HepG2 (cell line): Measurements from ENCODE around the gene ACSL5. TPM values are rescaled to one million over a fixed set of nuclear protein-coding genes. Genes with fewer than 3 reads are reported as not detected.

ENCODE experiments used
- KDM5A ChIP-seq: fragments of 200-600 bp; sonication (generic); IDR thresholded peaks from 2 replicates; pipeline ENCODE4 v1.7.0; 2018; ENCODE audit warnings: antibody characterized with exemption, mild to moderate bottlenecking, low read length, borderline replicate concordance
- MEF2D ChIP-seq: sonication (generic); formaldehyde crosslinking; IDR thresholded peaks from 2 replicates; pipeline ENCODE4 v1.5.1; 2020; ENCODE audit warnings: mild to moderate bottlenecking, missing genetic modification reagents
- NFAT5 ChIP-seq: sonication (generic); formaldehyde crosslinking; IDR thresholded peaks from 2 replicates; pipeline ENCODE4 v1.4.0; 2020; ENCODE audit warnings: missing genetic modification reagents
- POLR2AphosphoS5 ChIP-seq: IDR thresholded peaks from 2 replicates; pipeline ENCODE4 v1.6.1; 2012; ENCODE audit warnings: low read depth, low read length
- RCOR2 ChIP-seq: IDR thresholded peaks from 2 replicates; pipeline ENCODE4 v1.6.1; 2016; ENCODE audit warnings: missing biosample characterization, missing genetic modification reagents
- SRY ChIP-seq: sonication (generic); formaldehyde crosslinking; IDR thresholded peaks from 2 replicates; pipeline ENCODE4 v1.8.0; 2022; ENCODE audit warnings: mild to moderate bottlenecking, missing genetic modification reagents
- TEAD2 ChIP-seq: sonication (generic); formaldehyde crosslinking; IDR thresholded peaks from 2 replicates; pipeline ENCODE4 v1.9.0; 2021; ENCODE audit warnings: missing genetic modification reagents
- ZNF652 ChIP-seq: IDR thresholded peaks from 2 replicates; pipeline ENCODE4 v1.6.1; 2016; ENCODE audit warnings: low read depth, borderline replicate concordance
- polyA plus RNA-seq, 8 experiments: library from polyadenylated mRNA; depleted of rRNA in 3 of 8; stranded (reverse) in 7 of 8; unstranded in 1 of 8; fragments of >200 nt; fragmentation: Illumina TruSeq in 4 of 8; extraction: Trizol in 4 of 8; gene quantifications; 2 replicates each; pipeline versions ENCODE4 v1.2.1 to v1.2.3, GENCODE V29; 2011 to 2016; ENCODE audit warnings: low read depth in 4 of 8, missing spikeins in 1 of 8, mixed read lengths in 1 of 8; ENCODE audit not compliant: insufficient read depth in 1 of 8
- total RNA-seq, 5 experiments: library from RNA; depleted of rRNA; stranded (reverse); fragments of >200 nt; fragmentation: Illumina TruSeq; extraction: Trizol; gene quantifications; 2 replicates each; pipeline ENCODE4 v1.2.3, GENCODE V29; 2016; ENCODE audit warnings: low read depth in 1 of 5
- TF ChIP-seq, protein P1 (sequence below): sonication (generic); formaldehyde crosslinking; IDR thresholded peaks from 2 replicates; pipeline ENCODE4 v1.8.0; 2022; ENCODE audit warnings: mild to moderate bottlenecking, missing genetic modification reagents; ENCODE audit not compliant: insufficient replicate concordance
- TF ChIP-seq, protein P2 (sequence below): sonication (generic); formaldehyde crosslinking; IDR thresholded peaks from 2 replicates; pipeline ENCODE4 v1.4.0; 2020; ENCODE audit warnings: mild to moderate bottlenecking, missing genetic modification reagents

The ACSL5 gene
- total and polyA plus RNA-seq, 2 of the 13 experiments (the other 11 are each of a cell fraction or from before 2014, with no cell fraction given): 56.4 to 82.5 TPM

GRCh38 chr10:112446855-112447619 lies 73.1 kb downstream of the ACSL5 start, which contains the start of the genes VTI1A and ZDHHC6 (continued):
- TF ChIP-seq NFAT5 (CRISPR knock-in tag): peak; percentile 32; the same call in 1 of the 2 replicates
- peak; percentile 100 for TF ChIP-seq KDM5A
- no peak for TF ChIP-seq RCOR2 (CRISPR knock-in tag)
- no peak for TF ChIP-seq TEAD2 (CRISPR knock-in tag)
- TF ChIP-seq, protein P1, sequence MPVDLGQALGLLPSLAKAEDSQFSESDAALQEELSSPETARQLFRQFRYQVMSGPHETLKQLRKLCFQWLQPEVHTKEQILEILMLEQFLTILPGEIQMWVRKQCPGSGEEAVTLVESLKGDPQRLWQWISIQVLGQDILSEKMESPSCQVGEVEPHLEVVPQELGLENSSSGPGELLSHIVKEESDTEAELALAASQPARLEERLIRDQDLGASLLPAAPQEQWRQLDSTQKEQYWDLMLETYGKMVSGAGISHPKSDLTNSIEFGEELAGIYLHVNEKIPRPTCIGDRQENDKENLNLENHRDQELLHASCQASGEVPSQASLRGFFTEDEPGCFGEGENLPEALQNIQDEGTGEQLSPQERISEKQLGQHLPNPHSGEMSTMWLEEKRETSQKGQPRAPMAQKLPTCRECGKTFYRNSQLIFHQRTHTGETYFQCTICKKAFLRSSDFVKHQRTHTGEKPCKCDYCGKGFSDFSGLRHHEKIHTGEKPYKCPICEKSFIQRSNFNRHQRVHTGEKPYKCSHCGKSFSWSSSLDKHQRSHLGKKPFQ (CRISPR knock-in tag): no peak
- TF ChIP-seq MEF2D (CRISPR knock-in tag): peak; percentile 10; the same call in 1 of the 2 replicates
- no peak for TF ChIP-seq ZNF652 (CRISPR knock-in tag)
- TF ChIP-seq POLR2AphosphoS5: peak; percentile 69
- 0 out of 2 replicates have a peak, but pooled peaks have one; percentile 61 for TF ChIP-seq SRY
- TF ChIP-seq, protein P2, sequence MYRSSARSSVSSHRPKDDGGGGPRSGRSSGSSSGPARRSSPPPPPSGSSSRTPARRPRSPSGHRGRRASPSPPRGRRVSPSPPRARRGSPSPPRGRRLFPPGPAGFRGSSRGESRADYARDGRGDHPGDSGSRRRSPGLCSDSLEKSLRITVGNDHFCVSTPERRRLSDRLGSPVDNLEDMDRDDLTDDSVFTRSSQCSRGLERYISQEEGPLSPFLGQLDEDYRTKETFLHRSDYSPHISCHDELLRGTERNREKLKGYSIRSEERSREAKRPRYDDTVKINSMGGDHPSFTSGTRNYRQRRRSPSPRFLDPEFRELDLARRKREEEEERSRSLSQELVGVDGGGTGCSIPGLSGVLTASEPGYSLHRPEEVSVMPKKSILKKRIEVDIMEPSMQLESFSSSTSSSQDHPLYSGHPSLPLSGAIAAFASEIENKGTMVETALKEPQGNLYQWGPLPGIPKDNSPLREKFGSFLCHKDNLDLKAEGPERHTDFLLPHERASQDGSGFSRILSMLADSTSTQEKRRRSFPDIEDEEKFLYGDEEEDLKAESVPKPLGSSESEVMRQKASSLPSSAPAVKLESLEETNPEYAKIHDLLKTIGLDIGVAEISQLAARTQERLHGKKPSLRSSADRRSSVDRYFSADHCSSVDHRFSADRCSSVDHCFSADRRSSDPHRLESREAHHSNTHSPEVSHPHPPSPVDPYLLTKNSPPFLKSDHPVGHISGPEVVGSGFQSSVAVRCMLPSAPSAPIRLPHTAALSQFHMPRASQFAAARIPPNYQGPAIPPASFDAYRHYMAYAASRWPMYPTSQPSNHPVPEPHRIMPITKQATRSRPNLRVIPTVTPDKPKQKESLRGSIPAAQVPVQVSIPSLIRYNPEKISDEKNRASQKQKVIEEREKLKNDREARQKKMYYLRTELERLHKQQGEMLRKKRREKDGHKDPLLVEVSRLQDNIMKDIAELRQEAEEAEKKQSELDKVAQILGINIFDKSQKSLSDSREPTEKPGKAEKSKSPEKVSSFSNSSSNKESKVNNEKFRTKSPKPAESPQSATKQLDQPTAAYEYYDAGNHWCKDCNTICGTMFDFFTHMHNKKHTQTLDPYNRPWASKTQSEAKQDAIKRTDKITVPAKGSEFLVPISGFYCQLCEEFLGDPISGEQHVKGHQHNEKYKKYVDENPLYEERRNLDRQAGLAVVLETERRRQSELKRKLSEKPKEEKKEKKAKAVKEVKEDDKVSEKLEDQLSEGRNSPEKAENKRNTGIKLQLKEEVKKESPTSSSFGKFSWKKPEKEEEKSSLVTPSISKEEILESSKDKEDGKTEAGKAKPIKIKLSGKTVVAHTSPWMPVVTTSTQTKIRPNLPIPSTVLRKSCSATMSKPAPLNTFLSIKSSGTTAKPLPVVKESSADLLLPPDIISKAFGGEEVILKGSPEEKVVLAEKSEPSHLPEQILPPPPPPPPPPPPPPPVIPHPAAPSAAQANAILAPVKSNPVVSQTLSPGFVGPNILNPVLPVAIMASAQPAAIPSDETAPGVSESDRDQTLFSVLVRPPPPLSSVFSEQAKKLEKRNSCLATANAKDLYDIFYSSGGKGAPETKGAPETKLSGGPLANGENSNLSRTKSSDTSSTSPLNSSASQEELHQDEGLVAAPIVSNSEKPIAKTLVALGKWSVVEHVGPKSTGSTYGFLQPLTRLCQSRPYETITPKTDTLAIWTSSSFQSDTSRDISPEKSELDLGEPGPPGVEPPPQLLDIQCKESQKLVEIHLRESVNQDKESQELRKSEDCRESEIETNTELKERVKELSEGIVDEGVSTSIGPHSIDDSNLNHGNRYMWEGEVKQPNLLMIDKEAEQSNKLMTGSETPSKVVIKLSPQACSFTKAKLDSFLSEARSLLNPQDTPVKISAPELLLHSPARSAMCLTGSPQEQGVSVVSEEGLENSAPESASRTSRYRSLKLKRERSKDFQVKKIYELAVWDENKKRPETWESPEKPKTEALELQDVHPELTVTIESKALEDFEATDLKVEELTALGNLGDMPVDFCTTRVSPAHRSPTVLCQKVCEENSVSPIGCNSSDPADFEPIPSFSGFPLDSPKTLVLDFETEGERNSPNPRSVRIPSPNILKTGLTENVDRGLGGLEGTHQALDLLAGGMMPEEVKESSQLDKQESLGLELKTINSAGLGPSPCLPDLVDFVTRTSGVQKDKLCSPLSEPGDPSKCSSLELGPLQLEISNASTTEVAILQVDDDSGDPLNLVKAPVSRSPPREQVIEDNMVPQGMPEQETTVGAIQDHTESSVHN (CRISPR knock-in tag): no peak
